HG03097 (cell line): ENCODE data around the gene CRHR1.

Source experiments
- ATAC-seq: cut with Tn5 transposase; IDR thresholded peaks from one replicate; pipeline ENCODE4 v1.9.1; 2021; ENCODE audit not compliant: unreplicated experiment, low FRiP score

The CRHR1 gene

DNA sequence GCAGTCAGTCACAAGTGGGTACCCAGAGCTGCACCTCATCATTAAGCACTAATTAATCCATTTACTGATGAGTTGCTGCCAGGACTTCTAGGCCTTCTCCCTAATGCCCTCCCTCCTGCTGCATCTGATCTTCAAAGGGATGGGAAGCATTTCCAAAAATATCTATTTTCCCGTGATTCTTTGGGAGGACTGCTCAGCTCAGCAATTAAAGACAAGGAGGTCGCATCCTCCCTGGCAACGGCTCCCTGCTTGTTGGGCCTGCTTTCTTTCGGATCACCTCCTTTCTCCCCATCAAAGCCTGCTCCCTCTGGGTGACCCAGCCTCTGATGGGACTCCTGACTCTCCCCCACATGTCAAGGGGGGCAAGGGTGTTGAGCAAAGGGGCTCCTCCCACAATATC is 34.6 kb downstream of the CRHR1 start:
- no peak for ATAC-seq

DNA sequence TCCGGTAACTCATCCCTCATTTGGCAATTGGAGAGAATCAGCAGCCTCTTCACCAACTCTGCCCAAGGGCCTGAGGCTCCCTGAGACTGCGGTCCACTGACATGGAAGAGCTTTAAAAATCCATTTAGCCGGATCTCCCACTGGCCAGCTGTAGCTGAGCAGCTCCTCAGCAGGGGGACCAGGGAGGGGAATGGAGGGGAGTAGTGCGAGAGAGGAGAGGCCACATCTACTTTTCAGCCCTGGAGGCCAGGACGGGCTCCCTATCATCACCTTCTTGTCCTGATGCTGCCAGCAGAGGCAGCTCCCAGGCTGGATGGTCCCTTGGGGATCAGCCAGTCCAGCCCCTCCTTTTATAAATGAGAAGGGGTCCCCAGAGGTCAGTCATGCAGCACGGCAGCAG is 35.5 kb downstream of the CRHR1 start:
- ATAC-seq: no peak

DNA sequence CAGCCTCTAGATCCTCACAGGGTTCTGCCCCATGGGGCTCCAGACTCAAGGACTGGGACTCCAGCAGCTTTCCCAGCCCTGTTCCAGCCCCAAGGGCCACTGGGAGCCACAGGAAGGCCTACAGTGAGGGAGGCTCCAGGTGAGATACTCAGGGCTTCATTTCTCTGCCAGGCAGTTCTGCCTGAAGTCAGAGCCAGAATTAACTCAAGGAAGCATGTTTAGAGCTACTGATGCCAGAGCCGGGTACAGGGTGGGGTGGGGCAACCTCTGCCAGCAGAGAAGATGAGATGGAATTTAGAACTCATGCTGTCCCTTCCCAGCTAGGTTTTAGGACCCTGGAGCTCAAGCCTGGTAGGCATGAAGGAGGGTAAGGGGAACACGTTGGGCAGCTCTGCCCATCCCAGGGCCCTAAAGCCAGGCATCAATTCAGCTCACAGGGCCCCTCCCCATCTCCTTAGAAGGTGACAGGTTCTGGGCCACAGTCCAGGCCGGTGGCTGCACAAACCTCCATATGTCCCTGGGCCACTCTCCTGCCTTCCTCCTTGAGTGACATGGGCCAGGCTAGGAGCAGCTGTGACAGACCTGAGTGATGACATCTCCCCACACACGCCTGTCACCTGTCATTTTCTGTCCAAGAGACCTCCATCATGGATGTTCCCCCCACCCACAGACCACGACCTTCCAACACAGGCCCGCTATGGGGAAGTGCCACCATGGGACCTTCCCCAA is 36.1 kb downstream of the CRHR1 start:
- ATAC-seq: no peak

DNA sequence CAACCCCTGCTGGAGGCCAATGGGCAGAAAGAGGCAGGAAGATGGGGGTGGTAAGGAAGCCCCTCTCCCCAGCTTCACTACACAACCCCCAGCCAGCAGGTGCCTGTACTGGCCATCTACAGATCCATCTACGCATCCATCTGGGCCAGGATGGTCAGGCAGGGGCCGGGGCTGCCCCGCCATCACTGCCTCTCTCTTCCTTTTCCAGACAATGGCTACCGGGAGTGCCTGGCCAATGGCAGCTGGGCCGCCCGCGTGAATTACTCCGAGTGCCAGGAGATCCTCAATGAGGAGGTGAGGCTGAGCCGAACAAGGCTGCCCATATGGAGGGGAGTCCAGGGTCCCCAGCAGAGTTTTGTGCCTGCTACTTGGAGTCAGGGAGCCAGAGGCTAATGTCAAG is 37.0 kb downstream of the CRHR1 start:
- ATAC-seq: no peak

DNA sequence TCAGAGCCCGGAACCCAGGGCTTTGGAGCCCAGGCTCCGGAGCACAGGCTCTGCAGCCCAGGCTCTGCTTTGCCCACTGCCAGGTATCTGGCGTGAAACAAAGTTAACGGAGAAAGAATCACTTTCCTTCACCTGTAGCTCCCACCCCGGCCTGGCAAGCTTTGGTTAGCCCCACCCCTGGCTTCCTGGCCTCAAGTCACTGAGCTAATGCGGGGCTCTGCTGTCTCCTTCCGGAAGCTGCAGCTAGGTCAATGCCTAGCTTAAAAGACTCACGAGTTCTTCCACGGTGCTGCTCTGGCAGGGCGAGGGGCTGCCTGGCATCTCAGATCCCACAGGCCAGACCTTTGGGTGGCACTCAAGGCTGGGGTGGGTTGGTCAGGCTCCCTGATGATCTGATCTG is 39.5 kb downstream of the CRHR1 start:
- no peak for ATAC-seq

DNA sequence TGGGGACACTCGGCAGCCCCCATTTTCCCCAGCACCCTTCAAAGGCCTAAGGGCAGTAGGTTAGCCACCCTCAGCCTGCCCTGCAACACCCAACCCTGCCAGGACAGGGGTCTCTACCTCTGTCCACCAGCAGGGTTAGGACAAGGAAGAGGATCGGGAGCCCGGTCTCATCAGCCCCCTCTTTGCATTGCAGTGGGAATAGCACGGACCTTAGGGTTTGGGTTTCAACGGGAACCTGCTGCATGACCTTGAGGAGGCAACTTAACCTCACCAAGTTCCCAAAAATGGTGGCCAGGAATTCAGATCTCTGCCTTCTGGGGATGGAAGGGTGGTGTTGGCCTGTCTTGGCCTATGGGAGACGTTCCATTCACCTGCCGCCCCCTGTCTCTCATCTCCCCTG is 40.4 kb downstream of the CRHR1 start:
- no peak for ATAC-seq

DNA sequence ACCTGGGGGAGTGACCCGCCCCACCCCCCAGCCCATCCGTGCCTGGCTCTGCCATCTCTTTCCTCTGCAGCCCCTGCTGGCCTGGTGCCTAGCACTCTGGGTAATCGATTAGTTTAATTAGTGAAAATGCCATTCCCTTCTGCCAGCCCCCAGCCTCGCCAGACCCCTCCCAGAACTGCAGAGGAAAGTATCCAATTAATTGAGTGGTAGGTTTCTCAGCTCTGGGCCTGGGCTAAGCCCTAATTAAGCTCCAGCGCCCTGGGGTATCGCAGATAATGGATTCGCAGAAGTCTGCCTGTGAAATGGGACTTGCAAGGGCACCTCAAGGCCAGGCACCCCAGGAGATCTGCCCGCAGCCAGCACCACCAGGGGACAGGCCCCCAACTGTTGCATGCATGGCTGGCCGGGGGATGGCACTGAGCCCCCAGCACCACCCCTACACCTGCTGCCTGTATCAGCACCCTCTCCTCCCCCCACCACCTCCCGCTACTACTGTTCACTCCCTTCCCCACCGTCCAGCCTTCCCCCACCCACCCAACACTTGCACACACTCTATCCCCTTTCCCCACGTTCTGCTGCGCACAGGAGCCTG is 40.9 kb downstream of the CRHR1 start:
- ATAC-seq: no peak

DNA sequence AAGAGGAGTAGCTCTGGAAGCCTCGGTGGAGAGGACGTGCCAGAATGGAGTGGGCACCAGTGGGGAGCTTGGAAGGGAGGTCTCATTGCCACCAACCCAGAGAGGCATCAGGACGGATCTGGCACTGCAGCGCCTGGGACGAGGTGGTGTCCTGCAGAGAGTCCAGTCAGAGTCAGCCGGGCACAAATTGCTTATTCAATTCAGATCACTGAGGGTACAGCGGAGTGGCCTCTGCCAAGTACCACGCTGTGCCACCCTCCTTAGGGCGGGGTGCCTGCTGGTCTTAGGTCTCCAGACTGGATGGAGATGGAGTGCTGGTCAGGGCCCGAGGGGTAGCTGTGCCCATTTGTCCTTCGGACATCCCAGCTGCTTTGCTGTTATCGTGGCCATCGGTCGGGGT is 41.7 kb downstream of the CRHR1 start:
- no peak for ATAC-seq

DNA sequence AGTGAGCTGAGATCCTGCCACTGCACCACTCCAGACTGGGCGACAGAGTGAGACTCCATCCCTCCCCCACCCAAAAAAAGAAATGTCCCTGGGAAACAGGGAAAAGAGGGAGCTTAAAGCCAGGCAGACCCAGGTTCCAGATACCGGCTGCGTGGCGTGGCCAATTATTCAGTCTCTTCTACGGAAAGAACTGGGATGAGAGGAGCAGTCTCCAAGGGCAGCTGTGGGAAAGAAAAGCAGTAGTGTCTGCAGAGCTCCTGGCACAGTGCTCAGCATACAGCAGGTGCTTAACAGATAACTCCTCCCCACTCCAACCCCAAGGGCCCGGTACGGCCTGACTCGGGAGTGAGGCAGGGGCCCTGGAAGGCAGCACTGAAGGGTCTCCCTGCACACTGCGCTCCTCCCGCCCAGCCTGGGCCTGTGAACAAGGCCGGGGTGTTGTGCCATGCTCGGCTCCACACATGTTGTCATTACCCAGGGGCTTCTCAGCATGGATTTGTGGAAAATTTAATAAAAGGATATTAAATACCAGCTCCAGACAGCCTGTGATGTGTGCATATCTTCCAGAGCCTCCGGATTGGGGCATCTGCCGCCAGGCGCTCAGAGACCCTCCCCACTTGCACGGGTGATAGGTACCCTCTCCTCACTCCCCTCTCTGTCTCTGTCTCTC is 42.9 kb downstream of the CRHR1 start:
- no peak for ATAC-seq

DNA sequence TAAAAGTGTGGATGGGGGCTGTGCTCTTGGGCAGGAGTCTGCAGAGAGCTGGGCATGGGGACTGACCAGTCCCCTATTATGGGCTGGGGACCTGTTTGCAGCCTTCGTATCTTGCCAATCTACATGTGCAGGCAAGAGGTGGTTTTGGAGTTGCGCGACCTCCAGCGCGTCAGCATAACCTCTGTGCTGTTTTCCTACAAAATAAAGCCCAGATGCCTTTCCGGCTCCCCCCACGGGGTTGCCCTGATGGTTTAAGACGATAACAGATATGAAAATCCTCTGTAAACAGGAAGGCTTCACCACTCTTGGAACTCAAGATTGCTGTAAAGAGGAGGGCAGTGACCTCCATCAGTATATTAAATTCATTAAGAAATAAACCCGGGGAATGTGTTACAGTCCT is 44.1 kb downstream of the CRHR1 start:
- ATAC-seq: no peak

DNA sequence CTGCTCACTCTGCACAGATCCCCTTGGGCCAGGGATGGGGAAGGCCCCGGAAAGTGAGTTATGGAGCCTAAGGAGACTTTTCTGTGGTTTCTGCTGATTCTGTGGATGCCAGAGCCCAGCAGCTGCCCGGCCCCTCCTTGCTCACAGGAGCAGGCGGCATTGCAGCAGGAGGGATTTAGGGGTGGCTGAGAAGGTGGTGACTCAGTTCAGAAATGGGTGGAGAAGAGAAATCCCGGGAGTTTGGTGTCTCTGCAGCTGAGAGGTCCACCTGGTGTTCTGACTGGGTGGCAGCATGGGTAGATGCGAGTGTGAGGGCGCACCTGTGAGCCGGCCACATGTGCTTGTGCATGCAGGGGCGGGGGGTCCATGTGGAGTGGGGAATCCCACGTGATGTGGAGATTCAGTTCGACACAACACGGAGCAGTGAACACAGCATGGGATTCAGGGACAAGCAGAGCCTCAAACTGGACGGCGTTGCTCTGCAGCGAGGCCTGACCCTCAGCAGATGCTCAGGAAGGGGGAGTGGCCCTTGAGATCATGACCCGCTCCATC is 44.5 kb downstream of the CRHR1 start:
- ATAC-seq: no peak

DNA sequence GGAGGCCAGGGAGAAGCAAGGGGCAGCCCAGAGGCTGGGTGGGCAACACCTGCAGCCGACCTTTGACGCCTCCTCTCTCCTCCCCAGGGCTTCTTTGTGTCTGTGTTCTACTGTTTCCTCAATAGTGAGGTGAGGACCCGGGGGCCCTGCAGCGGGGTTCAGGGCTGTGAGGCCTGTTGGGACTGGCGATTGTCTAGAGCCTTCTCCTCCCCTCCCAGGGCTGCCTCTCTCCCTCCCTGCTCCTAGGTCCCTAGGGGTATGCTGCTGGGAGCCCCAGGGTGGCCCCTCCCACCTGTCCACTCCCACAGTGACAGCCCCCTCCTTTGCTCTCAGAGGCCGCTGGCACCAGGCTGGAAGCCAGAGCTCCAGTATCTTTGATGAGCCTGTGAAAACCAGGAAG is 49.8 kb downstream of the CRHR1 start:
- no peak for ATAC-seq

DNA sequence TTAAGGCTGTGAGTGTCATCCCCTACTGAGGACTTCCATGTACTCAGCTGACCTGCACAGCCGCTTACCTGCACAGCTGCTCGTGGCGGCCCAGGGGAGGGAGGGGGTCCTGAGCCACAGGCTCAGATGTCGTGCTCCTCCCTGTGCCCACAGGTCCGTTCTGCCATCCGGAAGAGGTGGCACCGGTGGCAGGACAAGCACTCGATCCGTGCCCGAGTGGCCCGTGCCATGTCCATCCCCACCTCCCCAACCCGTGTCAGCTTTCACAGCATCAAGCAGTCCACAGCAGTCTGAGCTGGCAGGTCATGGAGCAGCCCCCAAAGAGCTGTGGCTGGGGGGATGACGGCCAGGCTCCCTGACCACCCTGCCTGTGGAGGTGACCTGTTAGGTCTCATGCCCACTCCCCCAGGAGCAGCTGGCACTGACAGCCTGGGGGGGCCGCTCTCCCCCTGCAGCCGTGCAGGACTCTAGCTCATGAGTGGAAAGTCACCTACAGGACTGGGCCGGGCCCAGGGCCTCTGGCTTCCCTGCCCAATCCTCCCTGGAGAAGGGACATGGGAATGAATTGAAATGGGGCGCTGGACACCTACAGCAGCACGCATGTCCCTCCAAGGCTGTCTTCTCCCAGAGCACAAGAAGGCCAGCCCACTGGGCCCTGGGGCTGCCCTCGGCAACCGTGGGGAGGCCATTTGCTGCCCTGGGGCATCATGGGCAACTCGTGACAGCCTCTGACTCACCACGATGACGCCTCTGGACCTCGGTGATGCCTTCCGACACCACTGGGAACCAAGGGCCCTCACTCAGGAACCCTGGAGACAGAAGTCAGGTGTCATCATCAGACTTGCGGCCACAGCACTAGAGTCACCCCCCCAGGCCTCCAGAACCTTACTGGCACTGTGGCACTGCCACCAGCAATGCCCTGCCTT is 50.6 kb downstream of the CRHR1 start:
- no peak for ATAC-seq

DNA sequence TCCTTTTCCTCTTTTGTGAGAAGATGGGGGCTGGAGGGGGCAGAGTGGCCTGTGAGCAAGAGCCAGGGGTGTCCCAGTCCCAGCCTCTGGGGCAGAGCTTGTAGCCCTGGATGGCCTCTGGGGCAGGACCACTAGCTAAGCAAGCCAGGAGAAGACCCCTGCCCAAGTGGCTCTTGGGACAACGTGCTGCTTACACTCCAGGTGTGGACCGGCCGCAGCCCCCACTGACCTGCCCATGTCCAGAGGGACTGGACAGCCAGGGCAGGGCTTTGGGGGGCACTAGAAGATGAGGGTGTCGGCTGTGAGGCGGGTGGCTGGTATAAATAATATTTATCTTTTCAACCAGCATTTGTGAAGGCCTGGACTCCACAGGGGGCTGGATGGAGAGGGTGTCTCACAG is 51.4 kb downstream of the CRHR1 start:
- ATAC-seq: no peak

DNA sequence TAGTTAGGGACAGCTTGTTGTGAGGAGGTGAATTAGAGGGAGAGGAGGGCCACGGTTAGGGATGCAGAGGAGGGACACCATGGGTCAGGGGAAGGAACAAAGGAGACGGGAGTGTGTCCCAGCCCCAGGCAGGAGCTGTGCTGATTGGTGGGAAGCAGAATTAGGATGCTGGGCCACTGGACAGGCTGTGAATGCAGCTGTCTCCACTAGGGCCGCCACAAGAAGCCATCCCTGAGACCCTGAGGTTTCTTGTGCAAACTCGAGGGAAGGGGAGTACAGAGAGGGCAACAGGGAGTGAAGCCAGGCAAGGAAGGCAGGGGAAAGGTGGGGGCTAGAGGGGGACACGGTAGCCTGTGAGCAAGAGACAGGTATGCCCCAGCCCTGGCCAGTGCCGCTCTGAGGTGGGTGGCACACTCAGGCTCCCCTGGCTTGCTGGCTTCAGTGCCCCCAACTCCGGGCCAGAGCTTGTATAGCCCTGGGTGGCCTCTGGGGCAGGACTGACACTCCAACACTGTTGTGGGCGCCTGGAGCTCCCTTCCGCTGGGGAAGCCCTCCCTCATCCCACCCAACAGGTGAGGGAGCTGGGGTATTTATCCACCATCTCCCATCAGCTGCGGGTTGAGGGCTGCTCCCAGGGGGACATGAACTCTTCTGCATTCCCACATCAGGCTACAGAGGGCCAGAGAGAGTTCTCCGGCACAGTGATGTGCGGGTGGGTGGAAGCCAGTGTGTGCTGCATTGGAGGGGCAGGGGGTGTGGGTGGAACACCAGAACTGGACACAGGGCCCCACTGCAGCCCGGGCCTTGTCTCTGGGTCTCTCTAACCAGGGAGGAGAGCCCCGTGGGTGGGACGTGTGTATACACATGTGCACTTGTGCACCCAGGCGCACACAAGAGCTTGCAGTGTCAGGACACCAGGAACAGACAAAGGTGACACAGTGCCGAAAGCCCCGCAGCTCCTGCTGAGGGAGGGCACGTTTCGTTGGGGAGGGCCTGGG is 52.2 kb downstream of the CRHR1 start:
- ATAC-seq: no peak

DNA sequence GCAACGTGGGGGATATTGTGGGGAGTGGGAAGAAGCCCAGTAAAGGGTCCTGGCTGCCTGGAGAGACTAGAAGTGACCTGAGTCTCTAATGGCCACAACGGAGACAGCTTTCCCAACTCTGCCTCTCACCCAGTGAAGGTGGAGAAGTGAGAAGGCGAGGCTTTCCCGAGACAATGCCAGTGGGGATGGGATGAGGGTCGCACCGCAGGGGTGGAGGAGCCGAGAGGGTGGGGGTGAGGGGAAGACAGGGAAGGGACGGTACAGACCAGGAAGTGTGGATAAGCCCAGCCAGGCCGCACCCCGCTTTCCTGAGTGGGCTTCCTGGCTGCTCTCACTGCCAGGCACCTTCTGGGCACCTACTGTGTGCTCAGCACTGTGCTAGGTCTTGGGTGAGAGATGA is 53.1 kb downstream of the CRHR1 start:
- ATAC-seq: no peak

DNA sequence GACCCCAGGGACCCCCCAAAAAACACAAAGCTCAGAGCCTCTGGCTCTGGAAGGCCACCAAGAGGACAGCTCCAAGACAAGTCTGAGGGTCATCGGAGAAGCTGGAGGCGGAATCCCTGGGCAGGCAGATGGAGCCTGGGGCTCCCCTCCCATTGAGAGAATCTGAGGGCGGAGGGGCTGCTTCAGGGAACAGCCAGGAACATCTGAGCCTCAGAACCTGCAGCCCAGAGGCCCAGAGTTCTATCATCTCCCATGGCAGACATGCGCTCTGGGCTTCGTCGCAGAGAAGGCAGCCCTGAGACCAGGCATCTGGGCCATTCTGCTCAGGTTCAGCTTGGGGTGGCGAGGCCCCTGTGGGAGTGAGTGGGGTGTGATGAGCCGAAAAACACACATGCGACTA is 53.5 kb downstream of the CRHR1 start:
- ATAC-seq: no peak

DNA sequence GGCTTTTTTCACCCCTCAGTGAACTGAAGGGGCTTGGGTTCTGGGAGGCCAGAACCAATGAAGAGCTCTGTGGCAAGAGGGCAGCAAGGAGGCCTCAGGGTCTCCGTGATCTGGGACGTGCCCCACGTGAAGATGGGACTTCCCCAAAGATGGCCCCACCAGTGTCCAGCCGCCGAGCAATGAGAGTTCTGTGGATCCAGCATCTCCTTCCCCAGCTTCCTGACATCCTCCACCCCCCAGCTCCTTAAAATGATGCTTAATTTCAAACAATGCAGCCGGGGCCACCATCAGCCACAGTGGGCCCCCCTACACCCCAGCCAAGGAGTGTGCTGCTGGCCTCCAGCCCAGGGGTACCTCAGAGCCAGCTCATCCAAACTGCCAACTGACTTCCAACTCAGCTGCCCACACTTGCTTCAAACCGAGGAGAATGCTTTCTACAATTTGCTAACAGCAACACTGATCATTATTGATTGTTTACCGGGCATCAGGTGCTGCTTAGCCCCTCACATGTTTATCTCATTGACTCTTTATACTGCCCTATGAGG is 54.7 kb downstream of the CRHR1 start:
- no peak for ATAC-seq

DNA sequence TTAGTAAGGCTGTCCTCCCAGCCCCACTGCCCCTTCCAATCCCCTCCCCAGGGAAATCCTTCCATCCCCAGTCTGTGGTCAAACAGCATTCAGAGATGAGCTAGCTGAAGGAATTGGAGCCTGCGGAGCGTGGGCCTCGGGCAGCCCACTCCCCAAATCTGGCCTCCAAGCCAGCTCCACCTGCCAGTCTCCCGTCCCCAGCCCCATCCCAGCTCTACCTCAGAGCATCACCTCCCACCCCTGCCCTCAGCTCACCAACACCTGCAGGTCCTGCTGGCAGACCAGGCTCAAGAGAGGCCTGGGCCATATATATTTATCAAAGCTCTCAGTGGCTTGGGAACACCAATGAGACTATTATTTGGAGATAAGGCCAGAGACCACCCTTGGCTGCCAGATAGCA is 55.3 kb downstream of the CRHR1 start:
- ATAC-seq: no peak
